HCT116 (cell line): Measurements from ENCODE around the gene ZCCHC3. TPM values are rescaled to one million over a fixed set of nuclear protein-coding genes. Genes with fewer than 3 reads are reported as not detected.

Experiments used
- ATAC-seq: fragments of 200-7000 bp; cut with Tn5 transposase; 2 replicates; pipeline ENCODE4 v1.9.1; 2020; ENCODE audit warnings: mild to moderate bottlenecking, moderate library complexity
- BruUV-seq: library from RNA; stranded (reverse); fragments of 400-500 nt; replicated peaks from 2 replicates; lab custom pipeline; 2021; lab: Mats Ljungman, UMichigan
- CTCF ChIA-PET: fragments of 300-600 bp; sonication (Branson Sonifier 250); formaldehyde crosslinking; loops from one replicate; lab custom pipeline; 2021; ENCODE audit warnings: antibody characterized with exemption; lab: Charles Lee
- POLR2A ChIA-PET: fragments of 300-600, 350-600 bp; sonication (Branson Sonifier 250); formaldehyde crosslinking; loops from one replicate; lab custom pipeline; 2021; ENCODE audit warnings: antibody characterized with exemption; lab: Charles Lee
- RAD21 ChIA-PET, 2 experiments: fragments of 300-600 bp; sonication (Branson Sonifier 250); formaldehyde crosslinking; loops; one replicate each; lab custom pipeline; 2023; ENCODE audit warnings: low total read pairs in 2 of 2; ENCODE audit not compliant: uncharacterized antibody in 2 of 2, unreplicated experiment in 2 of 2, low non-redundant PET in 1 of 2; lab: Charles Lee
- DNase-seq: peaks from one replicate; pipeline ENCODE4 v3.0.0-alpha.2; 2010; ENCODE audit warnings: low read depth, low spot score
- H2AFZ ChIP-seq: fragments of 200-600 bp; shearing (Covaris generic), sonication (generic); 2 replicates; pipeline ENCODE4 v1.6.1; 2017; ENCODE audit warnings: low read depth, mixed run types, mixed read lengths, antibody characterized with exemption, low read length; ENCODE audit not compliant: poor library complexity, severe bottlenecking
- H3K27ac ChIP-seq: 2 replicates; pipeline ENCODE4 v1.5.1; 2012; ENCODE audit warnings: low read depth, low read length
- H3K27me3 ChIP-seq: fragments of 200-600 bp; sonication (generic); 2 replicates; pipeline ENCODE4 v1.6.1; 2016; ENCODE audit warnings: mixed run types, low read length, mixed read lengths; ENCODE audit not compliant: insufficient read depth
- H3K36me3 ChIP-seq, 2 experiments: fragments of 200-500 bp in 1 of 2; fragments of 200-600 bp in 1 of 2; sonication (Bioruptor generic) in 1 of 2; sonication (generic) in 1 of 2; 2 replicates each; pipeline versions ENCODE4 v1.5.1 to v1.6.1; 2014 to 2016; ENCODE audit warnings: low read length in 2 of 2, inconsistent platforms in 1 of 2, mixed read lengths in 1 of 2, mixed run types in 1 of 2; ENCODE audit not compliant: insufficient read depth in 2 of 2, control insufficient read depth in 1 of 2
- H3K4me1 ChIP-seq, 2 experiments: fragments of 200-600 bp in 1 of 2; sonication (generic) in 1 of 2; 2 replicates each; pipeline versions ENCODE4 v1.5.1 to v1.6.1; 2012 to 2017; ENCODE audit warnings: low read length in 2 of 2, inconsistent platforms in 1 of 2, mild to moderate bottlenecking in 1 of 2, mixed read lengths in 1 of 2, mixed run types in 1 of 2, moderate library complexity in 1 of 2; ENCODE audit not compliant: insufficient read depth in 2 of 2, control insufficient read depth in 1 of 2
- H3K4me2 ChIP-seq: fragments of 200-600 bp; sonication (generic); 2 replicates; pipeline ENCODE4 v1.6.1; 2017; ENCODE audit warnings: mixed run types, low read length, mixed read lengths
- H3K4me3 ChIP-seq, 2 experiments: fragments of 200-600 bp in 1 of 2; sonication (generic) in 1 of 2; replicated peaks in 1 of 2; 2 replicates each; pipeline ENCODE4 v1.5.1; 2011 to 2016; ENCODE audit warnings: low read length in 2 of 2, control low read depth in 1 of 2, low read depth in 1 of 2, mild to moderate bottlenecking in 1 of 2, mixed read lengths in 1 of 2, mixed run types in 1 of 2
- H3K79me2 ChIP-seq: fragments of 200-600 bp; sonication (generic); 2 replicates; pipeline ENCODE4 v1.6.1; 2017; ENCODE audit warnings: mild to moderate bottlenecking, mixed run types, low read length, moderate library complexity, mixed read lengths; ENCODE audit not compliant: insufficient read depth
- H3K9ac ChIP-seq: fragments of 200-600 bp; sonication (generic); 2 replicates; pipeline ENCODE4 v1.6.1; 2016; ENCODE audit warnings: low read length, mixed read lengths
- H3K9me2 ChIP-seq: fragments of 200-600 bp; sonication (generic), shearing (Covaris generic); 2 replicates; pipeline ENCODE4 v1.6.1; 2017; ENCODE audit warnings: mixed run types, mild to moderate bottlenecking, moderate library complexity; ENCODE audit not compliant: insufficient read depth
- H3K9me3 ChIP-seq, 2 experiments: fragments of 200-500 bp in 1 of 2; fragments of 200-600 bp in 1 of 2; sonication (Bioruptor generic) in 1 of 2; sonication (generic) in 1 of 2; 2 replicates each; pipeline ENCODE4 v1.6.1; 2014 to 2017; ENCODE audit warnings: low read length in 2 of 2, mixed read lengths in 2 of 2, inconsistent platforms in 1 of 2, low read depth in 1 of 2, mild to moderate bottlenecking in 1 of 2, mixed run types in 1 of 2, moderate library complexity in 1 of 2; ENCODE audit not compliant: control insufficient read depth in 1 of 2, insufficient read depth in 1 of 2
- H4K20me1 ChIP-seq: fragments of 200-600 bp; sonication (generic), shearing (Covaris generic); 2 replicates; pipeline ENCODE4 v1.6.1; 2017; ENCODE audit warnings: mixed run types, mild to moderate bottlenecking, moderate library complexity; ENCODE audit not compliant: insufficient read depth
- CEBPB ChIP-seq: IDR thresholded peaks from 2 replicates; pipeline ENCODE4 v1.6.1; 2012; ENCODE audit warnings: low read depth
- CTCF ChIP-seq, 3 experiments: fragments of 200-600 bp in 1 of 3; sonication (generic) in 1 of 3; IDR thresholded peaks in 2 of 3; conservative IDR thresholded peaks in 1 of 3; 2 replicates each; pipeline ENCODE4 v1.5.1; 2012 to 2017; ENCODE audit warnings: low read depth in 2 of 3, low read length in 2 of 3, antibody characterized with exemption in 1 of 3, borderline replicate concordance in 1 of 3, control low read depth in 1 of 3, mild to moderate bottlenecking in 1 of 3, mixed read lengths in 1 of 3, mixed run types in 1 of 3, moderate library complexity in 1 of 3; ENCODE audit not compliant: insufficient read depth in 1 of 3
- EGR1 ChIP-seq: IDR thresholded peaks from 2 replicates; pipeline ENCODE4 v1.6.1; 2012; ENCODE audit warnings: low read depth
- EZH2 ChIP-seq: fragments of 200-600 bp; sonication (generic); IDR thresholded peaks from 2 replicates; pipeline ENCODE4 v1.6.1; 2017; ENCODE audit warnings: antibody characterized with exemption, mixed run types
- FOSL1 ChIP-seq: IDR thresholded peaks from 2 replicates; pipeline ENCODE4 v1.6.1; 2012; ENCODE audit warnings: low read depth
- JUND ChIP-seq: IDR thresholded peaks from 2 replicates; pipeline ENCODE4 v1.6.1; 2012
- POLR2AphosphoS5 ChIP-seq: IDR thresholded peaks from 2 replicates; pipeline ENCODE4 v1.6.1; 2011; ENCODE audit warnings: mild to moderate bottlenecking, low read depth, low read length, moderate library complexity
- SP1 ChIP-seq: IDR thresholded peaks from 2 replicates; pipeline ENCODE4 v1.6.1; 2012; ENCODE audit warnings: low read depth
- ZBTB33 ChIP-seq: IDR thresholded peaks from 2 replicates; pipeline ENCODE4 v1.6.1; 2011; ENCODE audit warnings: mild to moderate bottlenecking, low read length, moderate library complexity; ENCODE audit not compliant: insufficient replicate concordance; ENCODE audit errors: extremely low read depth
- ZFX ChIP-seq: fragments of 450-650 bp; IDR thresholded peaks from 2 replicates; pipeline ENCODE4 v1.6.1; 2017
- ZNF274 ChIP-seq: fragments of 200-500 bp; sonication (Bioruptor generic); IDR thresholded peaks from 2 replicates; pipeline ENCODE4 v1.6.1; 2014; ENCODE audit warnings: mild to moderate bottlenecking, low read depth, low read length, inconsistent platforms
- intact Hi-C: fragments of 100-400 bp; cut with micrococcal nuclease; formaldehyde crosslinking; loops from 2 replicates; pipeline ENCODE4 v1.10.0; 2022
- total RNA-seq: library from RNA; stranded (reverse); gene quantifications from one replicate; pipeline ENCODE4 v1.2.1, GENCODE V29; 2021; ENCODE audit not compliant: unreplicated experiment

Gene ZCCHC3
- total RNA-seq, 1 experiment from 2014 or later, result 19.3 TPM

- DNase-seq (no peak), ATAC-seq (no peak)
- H3K9me3 ChIP-seq, result no peaks in the 10 kb centered on the region
- POLR2A ChIA-PET, result no interaction called here
- H3K9me2 ChIP-seq, result no peaks in the 10 kb centered on the region
- no peaks in the 10 kb centered on the region for H3K79me2 ChIP-seq
- no TSS peak for BruUV-seq
- no peak overlapping the region for H3K27ac ChIP-seq
- H3K4me2 ChIP-seq, result no peak overlapping the region
- no peaks in the 10 kb centered on the region for H3K36me3 ChIP-seq
- no peak overlapping the region for H3K9ac ChIP-seq
- peaks cover 6 to 9% of the 10 kb centered on the region in 2 experiments for H3K4me1 ChIP-seq
- no peak overlapping the region for H2AFZ ChIP-seq
- RAD21 ChIA-PET, result no interaction called here
- TF ChIP-seq EGR1 (no peak), EZH2 (no peak), JUND (no peak)
- no peaks in the 10 kb centered on the region for H3K27me3 ChIP-seq
- CTCF ChIA-PET, result no interaction called here
- intact Hi-C loops, result no loop called here
- H4K20me1 ChIP-seq, result no peaks in the 10 kb centered on the region
- H3K4me3 ChIP-seq, result no peak overlapping the region
Measured at GRCh38 chr20:263701-264100, 33.7 kb upstream of the ZCCHC3 start.

GRCh38 chr20:266596-267562 is 30.5 kb upstream of the ZCCHC3 start:
- no peaks in the 10 kb centered on the region for H3K9me3 ChIP-seq
- peak; percentile 90 for ATAC-seq
- peak overlapping the region; percentile 60 for H3K4me2 ChIP-seq
- H3K4me1 ChIP-seq, result peaks cover 6 to 9% of the 10 kb centered on the region in 2 experiments
- no peaks in the 10 kb centered on the region for H3K27me3 ChIP-seq
- peak overlapping the region; percentile 83 for H2AFZ ChIP-seq
- H3K4me3 ChIP-seq, result peak overlapping the region; percentile 20 to 26; a peak in 2 of 4 replicates
- TSS peak; percentile 64 for BruUV-seq
- peak; percentile 65 for DNase-seq
- no peak overlapping the region for H3K9ac ChIP-seq
- H3K9me2 ChIP-seq, result no peaks in the 10 kb centered on the region
- ChIA-PET CTCF (interaction anchor here (0.7 to 1.2 kb wide), 3 partner anchors 9 to 64 kb away, joined by 3 to 5 read pairs (median 3); partner anchors contain the start of gene DEFB132), POLR2A (interaction anchor here (1.4 kb wide), 1 partner anchor 58 kb away, joined by 3 read pairs; no protein-coding TSS in a partner anchor), RAD21 (no interaction called here)
- H3K27ac ChIP-seq, result no peak overlapping the region; the same call in 1 of the 2 replicates
- no peaks in the 10 kb centered on the region; a peak in 1 of 4 replicates for H3K36me3 ChIP-seq
- no peaks in the 10 kb centered on the region for H3K79me2 ChIP-seq
- intact Hi-C loops, result loop anchor here (2.0 kb wide), 1 partner anchor 58 kb away; the partner anchor contains the start of gene SOX12
- no peaks in the 10 kb centered on the region for H4K20me1 ChIP-seq
- TF ChIP-seq FOSL1, result no peak
- no peak; the same call in 1 of the 2 replicates for TF ChIP-seq ZFX
- peak; percentile 86 to 95 (median 87) for TF ChIP-seq CTCF (IDR thresholded peaks at IDR 0.05 in 2 of 3, conservative IDR thresholded peaks at IDR 0.05 in 1 of 3; ENCODE audit: borderline replicate concordance in 1 of 3, insufficient read depth in 1 of 3, low read depth in 2 of 3, low read length in 2 of 3)
- no peak for TF ChIP-seq ZNF274
- no peak for TF ChIP-seq ZBTB33
- peak; percentile 24; the same call in 1 of the 2 replicates for TF ChIP-seq SP1
- TF ChIP-seq POLR2AphosphoS5, result peak; percentile 51
- TF ChIP-seq EZH2, result no peak
- no peak for TF ChIP-seq EGR1
- no peak for TF ChIP-seq CEBPB
